ENCODE data around the gene NOXA1. TPM values are rescaled to one million over a fixed set of nuclear protein-coding genes. Genes with fewer than 3 reads are reported as not detected.

NOXA1 gene
- total RNA-seq, 1 donor from 2014 or later, result 16.3 TPM

DNA sequence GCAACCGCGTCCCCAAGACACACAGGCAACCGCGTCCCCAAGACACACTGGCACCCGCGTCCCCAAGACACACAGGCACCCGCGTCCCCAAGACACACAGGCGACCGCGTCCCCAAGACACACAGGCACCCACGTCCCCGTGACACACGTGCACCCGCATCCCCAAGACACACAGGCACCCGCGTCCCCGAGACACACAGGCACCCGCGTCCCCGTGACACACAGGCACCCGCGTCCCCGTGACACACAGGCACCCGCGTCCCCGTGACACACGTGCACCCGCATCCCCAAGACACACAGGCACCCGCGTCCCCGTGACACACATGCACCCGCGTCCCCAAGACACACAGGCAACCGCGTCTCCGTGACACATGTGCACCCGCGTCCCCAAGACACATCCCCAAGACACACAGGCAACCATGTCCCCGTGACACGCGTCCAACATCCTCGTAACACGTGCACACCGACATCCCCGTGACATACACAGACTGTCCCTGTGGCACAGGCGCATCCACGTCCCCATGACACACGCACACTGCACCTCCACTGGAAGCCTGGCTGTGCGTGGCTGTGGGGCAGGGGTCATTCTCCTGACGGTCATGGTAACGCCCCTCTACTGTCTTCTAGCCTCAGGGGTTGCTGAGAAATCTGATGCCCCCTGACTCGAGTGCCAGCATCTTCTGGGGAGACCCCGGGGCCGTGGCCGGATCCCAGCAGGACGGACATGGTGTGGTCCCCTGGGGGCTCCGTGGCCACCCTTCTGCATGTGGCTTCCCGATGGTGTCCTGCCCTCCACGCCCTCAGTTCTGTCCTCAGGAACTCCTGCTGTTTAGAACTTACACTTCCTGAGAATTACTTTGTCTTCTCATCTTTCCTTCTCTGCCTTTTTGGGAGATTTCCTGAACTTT lies 24.4 kb upstream of the NOXA1 start:
- peaks cover 19% of the 10 kb centered on the region for H3K36me3 Mint-ChIP-seq (ENCODE audit: insufficient read depth)
- no peak overlapping the region for H3K27ac Mint-ChIP-seq
- H3K27me3 Mint-ChIP-seq, result no peaks in the 10 kb centered on the region
- TF ChIP-seq, protein P1, sequence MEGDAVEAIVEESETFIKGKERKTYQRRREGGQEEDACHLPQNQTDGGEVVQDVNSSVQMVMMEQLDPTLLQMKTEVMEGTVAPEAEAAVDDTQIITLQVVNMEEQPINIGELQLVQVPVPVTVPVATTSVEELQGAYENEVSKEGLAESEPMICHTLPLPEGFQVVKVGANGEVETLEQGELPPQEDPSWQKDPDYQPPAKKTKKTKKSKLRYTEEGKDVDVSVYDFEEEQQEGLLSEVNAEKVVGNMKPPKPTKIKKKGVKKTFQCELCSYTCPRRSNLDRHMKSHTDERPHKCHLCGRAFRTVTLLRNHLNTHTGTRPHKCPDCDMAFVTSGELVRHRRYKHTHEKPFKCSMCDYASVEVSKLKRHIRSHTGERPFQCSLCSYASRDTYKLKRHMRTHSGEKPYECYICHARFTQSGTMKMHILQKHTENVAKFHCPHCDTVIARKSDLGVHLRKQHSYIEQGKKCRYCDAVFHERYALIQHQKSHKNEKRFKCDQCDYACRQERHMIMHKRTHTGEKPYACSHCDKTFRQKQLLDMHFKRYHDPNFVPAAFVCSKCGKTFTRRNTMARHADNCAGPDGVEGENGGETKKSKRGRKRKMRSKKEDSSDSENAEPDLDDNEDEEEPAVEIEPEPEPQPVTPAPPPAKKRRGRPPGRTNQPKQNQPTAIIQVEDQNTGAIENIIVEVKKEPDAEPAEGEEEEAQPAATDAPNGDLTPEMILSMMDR (IDR thresholded peaks at IDR 0.05; ENCODE audit: unreplicated experiment), result no peak
- no peak for DNase-seq (ENCODE audit: low spot score, unreplicated experiment)
- no peaks in the 10 kb centered on the region for H3K4me1 Mint-ChIP-seq (ENCODE audit: low read depth)
- peaks cover 4% of the 10 kb centered on the region for H3K9me3 Mint-ChIP-seq (ENCODE audit: low read depth)
- H3K4me3 Mint-ChIP-seq (ENCODE audit: low read depth), result no peak overlapping the region

DNA sequence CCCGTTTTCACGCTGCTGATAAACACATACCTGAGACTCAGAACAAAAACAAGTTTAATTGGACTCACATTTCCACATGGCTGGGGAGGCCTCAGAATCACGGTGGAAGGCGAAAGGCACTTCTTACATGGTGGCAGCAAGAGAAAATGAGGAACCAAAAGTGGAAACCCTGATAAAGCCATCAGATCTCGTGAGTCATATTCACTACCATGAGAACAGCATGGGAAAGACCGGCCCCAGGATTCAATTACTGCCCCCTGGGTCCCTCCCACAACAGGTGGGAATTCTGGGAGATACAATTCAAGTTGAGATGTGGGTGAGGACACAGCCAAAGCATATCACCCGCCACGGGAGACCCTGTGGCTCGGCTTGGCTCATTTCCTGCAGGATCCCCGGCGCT lies 20.4 kb upstream of the NOXA1 start:
- no peaks in the 10 kb centered on the region for H3K27me3 Mint-ChIP-seq
- DNase-seq (ENCODE audit: low spot score, unreplicated experiment), result no peak
- TF ChIP-seq, protein P1 (IDR thresholded peaks at IDR 0.05; ENCODE audit: unreplicated experiment), result no peak
- H3K27ac Mint-ChIP-seq, result no peak overlapping the region
- H3K4me1 Mint-ChIP-seq (ENCODE audit: low read depth), result no peaks in the 10 kb centered on the region
- H3K4me3 Mint-ChIP-seq (ENCODE audit: low read depth), result no peak overlapping the region
- peaks cover 15% of the 10 kb centered on the region for H3K36me3 Mint-ChIP-seq (ENCODE audit: insufficient read depth)
- peaks cover 4% of the 10 kb centered on the region for H3K9me3 Mint-ChIP-seq (ENCODE audit: low read depth)

DNA sequence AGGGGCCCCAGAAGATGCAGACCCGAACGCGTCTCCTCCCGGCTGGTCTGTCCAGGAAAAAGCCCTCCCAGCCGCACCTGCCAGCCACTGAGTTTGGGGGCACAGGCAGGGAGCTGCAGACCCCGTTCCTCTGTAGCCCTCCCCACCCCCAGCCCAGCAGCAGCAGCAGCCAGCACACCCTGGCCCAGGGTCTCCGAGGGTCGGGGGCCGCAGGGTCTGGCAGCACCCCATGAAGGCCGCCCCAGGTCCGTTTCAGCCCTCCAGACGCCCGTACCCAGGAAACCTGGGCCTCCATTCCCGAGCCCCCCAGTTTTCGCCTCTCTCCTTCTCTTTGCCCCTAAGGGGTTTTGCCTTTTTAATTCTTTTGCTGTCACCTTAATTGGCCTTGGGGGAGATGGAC lies 19.9 kb upstream of the NOXA1 start:
- H3K27ac Mint-ChIP-seq, result no peak overlapping the region
- peaks cover 4% of the 10 kb centered on the region for H3K9me3 Mint-ChIP-seq (ENCODE audit: low read depth)
- DNase-seq (ENCODE audit: low spot score, unreplicated experiment), result no peak
- no peak overlapping the region for H3K4me3 Mint-ChIP-seq (ENCODE audit: low read depth)
- no peaks in the 10 kb centered on the region for H3K4me1 Mint-ChIP-seq (ENCODE audit: low read depth)
- peaks cover 14% of the 10 kb centered on the region for H3K36me3 Mint-ChIP-seq (ENCODE audit: insufficient read depth)
- TF ChIP-seq, protein P1 (IDR thresholded peaks at IDR 0.05; ENCODE audit: unreplicated experiment), result no peak
- H3K27me3 Mint-ChIP-seq, result no peaks in the 10 kb centered on the region

DNA sequence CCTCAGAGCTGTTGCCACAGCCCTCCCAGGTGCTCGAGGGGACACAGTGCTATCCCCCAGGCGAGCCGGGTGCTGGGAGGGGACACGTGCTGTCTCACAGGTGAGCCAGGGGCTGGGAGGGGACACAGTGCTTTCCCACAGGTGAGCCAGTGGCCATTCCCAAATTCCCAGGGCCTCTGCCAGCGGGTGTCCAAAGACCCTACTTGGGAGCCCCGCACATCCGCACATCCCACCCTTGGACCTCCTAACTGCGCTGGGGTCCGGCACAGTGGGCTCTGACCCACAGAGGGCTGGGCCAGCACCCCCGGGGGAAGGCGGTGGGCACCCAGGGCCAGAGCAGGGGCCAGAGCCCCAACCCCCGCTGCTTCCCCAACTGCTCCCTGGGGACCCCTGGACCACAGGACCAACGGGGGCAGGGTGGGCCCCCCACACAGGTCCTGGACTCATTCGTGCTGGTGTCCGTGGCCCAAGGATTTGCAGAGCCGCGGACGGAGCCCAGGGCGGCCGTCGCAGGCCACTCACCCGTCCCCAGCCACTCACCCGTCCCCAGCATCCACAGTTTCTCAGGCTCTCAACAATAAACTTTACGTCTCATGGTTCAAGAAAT lies 18.1 kb upstream of the NOXA1 start:
- Mint-ChIP-seq H3K36me3 (ENCODE audit: insufficient read depth) (peaks cover 12% of the 10 kb centered on the region), H3K4me1 (ENCODE audit: low read depth) (no peaks in the 10 kb centered on the region), H3K9me3 (ENCODE audit: low read depth) (peaks cover 4% of the 10 kb centered on the region), H3K27ac (no peak overlapping the region), H3K4me3 (ENCODE audit: low read depth) (no peak overlapping the region), H3K27me3 (no peaks in the 10 kb centered on the region)
- TF ChIP-seq, protein P1 (IDR thresholded peaks at IDR 0.05; ENCODE audit: unreplicated experiment), result no peak
- DNase-seq (ENCODE audit: low spot score, unreplicated experiment), result no peak

DNA sequence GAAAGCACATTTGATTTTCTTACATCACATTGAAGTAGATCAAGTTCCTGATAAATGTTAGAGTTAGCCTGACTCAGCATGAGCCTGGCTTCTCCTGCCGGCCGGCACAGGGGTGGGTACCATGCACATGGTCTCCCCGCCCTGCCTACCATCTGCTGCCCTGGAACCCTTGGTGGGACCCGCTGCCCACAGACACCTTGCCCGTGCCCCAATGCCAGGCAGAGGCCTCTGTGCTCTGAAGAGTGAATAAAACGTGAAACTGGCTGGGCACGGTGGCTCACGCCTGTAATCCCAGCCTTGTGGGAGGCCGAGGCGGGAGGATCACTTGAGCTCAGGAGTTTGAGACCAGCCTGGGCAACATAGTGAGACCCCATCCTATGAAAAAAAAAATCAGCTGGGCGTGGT lies 17.5 kb upstream of the NOXA1 start:
- no peak overlapping the region for H3K27ac Mint-ChIP-seq
- H3K27me3 Mint-ChIP-seq, result no peaks in the 10 kb centered on the region
- peaks cover 9% of the 10 kb centered on the region for H3K36me3 Mint-ChIP-seq (ENCODE audit: insufficient read depth)
- H3K4me1 Mint-ChIP-seq (ENCODE audit: low read depth), result no peaks in the 10 kb centered on the region
- peaks cover 4% of the 10 kb centered on the region for H3K9me3 Mint-ChIP-seq (ENCODE audit: low read depth)
- peak overlapping the region; percentile 55 for H3K4me3 Mint-ChIP-seq (ENCODE audit: low read depth)
- TF ChIP-seq, protein P1 (IDR thresholded peaks at IDR 0.05; ENCODE audit: unreplicated experiment), result no peak
- DNase-seq (ENCODE audit: low spot score, unreplicated experiment), result no peak

Data from progenitor cell of endocrine pancreas (in vitro differentiated cells).